ENCODE measurements around the gene MIPEP.

The MIPEP gene

GRCh38 chr13:23805122-23805521 lies 84.1 kb downstream of the MIPEP start:
- no peak for DNase-seq

GRCh38 chr13:23804166-23804565 lies 85.0 kb downstream of the MIPEP start:
- DNase-seq: no peak

- no peak for DNase-seq
Measured at GRCh38 chr13:23801141-23801540, 88.1 kb downstream of the MIPEP start.

GRCh38 chr13:23799945-23800344 lies 89.3 kb downstream of the MIPEP start:
- no peak for DNase-seq

- no peak for DNase-seq
Measured at GRCh38 chr13:23797276-23797903, 91.8 kb downstream of the MIPEP start.

- DNase-seq: peak; percentile 45
Measured at GRCh38 chr13:23796551-23796950, 92.6 kb downstream of the MIPEP start.

GRCh38 chr13:23794267-23795161 lies 94.7 kb downstream of the MIPEP start:
- no peak for DNase-seq

- DNase-seq: no peak
Measured at GRCh38 chr13:23793711-23794110, 95.5 kb downstream of the MIPEP start.

GRCh38 chr13:23792680-23793079 lies 96.5 kb downstream of the MIPEP start:
- DNase-seq: no peak

- DNase-seq: no peak
Measured at GRCh38 chr13:23790577-23791170, 98.5 kb downstream of the MIPEP start.

- DNase-seq: no peak
Measured at GRCh38 chr13:23789576-23790346, 99.4 kb downstream of the MIPEP start.

GRCh38 chr13:23788459-23788858 lies 100.7 kb downstream of the MIPEP start:
- DNase-seq: no peak

- no peak for DNase-seq
Measured at GRCh38 chr13:23787464-23787863, 101.7 kb downstream of the MIPEP start.

GRCh38 chr13:23786607-23787006 lies 102.6 kb downstream of the MIPEP start:
- DNase-seq: no peak

- DNase-seq: no peak
Measured at GRCh38 chr13:23778879-23779278, 110.3 kb downstream of the MIPEP start.

GRCh38 chr13:23778002-23778652 lies 111.1 kb downstream of the MIPEP start:
- DNase-seq: no peak

GRCh38 chr13:23777575-23777870 lies 111.7 kb downstream of the MIPEP start:
- DNase-seq: no peak

- DNase-seq: no peak
Measured at GRCh38 chr13:23776698-23777574, 112.3 kb downstream of the MIPEP start.

GRCh38 chr13:23772717-23773116 lies 116.5 kb downstream of the MIPEP start:
- no peak for DNase-seq

- DNase-seq: no peak
Measured at GRCh38 chr13:23771956-23772355, 117.2 kb downstream of the MIPEP start.

- DNase-seq: no peak
Measured at GRCh38 chr13:23771552-23771951, 117.6 kb downstream of the MIPEP start.

- no peak for DNase-seq
Measured at GRCh38 chr13:23770973-23771372, 118.2 kb downstream of the MIPEP start.

All from NCI-H510A treated with DMSO at 0.1 percent for 48 hours (cell line).